Vagina (tissue), 2 donors: Measurements from ENCODE around the gene CENPH.

Experiments used
- CTCF ChIP-seq, 3 experiments: fragments of 450-650 bp in 2 of 3; fragments of 200-600 bp in 1 of 3; sonication (generic) in 1 of 3; IDR thresholded peaks; one replicate each; pipeline ENCODE4 v1.5.1; 2017 to 2019; ENCODE audit warnings: antibody characterized with exemption in 3 of 3, mild to moderate bottlenecking in 2 of 3, moderate library complexity in 2 of 3
- POLR2A ChIP-seq, 2 donors: fragments of 450-650 bp; IDR thresholded peaks; one replicate each; pipeline ENCODE4 v1.6.1; 2017; ENCODE audit warnings: antibody characterized with exemption in 2 of 2, mild to moderate bottlenecking in 2 of 2, moderate library complexity in 2 of 2
- POLR2AphosphoS5 ChIP-seq, 2 donors: sonication (generic); formaldehyde crosslinking; IDR thresholded peaks; one replicate each; pipeline ENCODE4 v1.9.0; 2017; ENCODE audit warnings: antibody characterized with exemption in 2 of 2, mild to moderate bottlenecking in 2 of 2, low read depth in 1 of 2; ENCODE audit not compliant: insufficient read depth in 1 of 2

DNA sequence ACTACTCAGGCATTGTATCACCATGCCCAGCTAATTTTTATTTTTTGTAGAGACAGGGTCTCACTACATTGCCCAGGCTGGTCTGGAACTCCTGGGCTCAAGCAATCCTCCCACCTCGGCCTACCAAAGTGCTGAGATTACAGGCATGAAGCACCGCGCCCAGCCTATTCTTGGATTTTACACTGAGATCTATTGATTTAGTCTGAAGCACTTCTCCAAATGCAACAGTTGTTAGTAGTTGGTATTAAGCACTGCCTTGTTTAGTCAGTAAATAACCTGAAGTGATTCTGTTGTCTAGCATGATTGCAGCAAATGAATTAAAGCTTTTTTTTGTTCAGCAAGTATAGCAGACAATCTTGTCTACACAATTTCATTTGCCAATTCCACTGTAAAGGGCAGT is 31.3 kb upstream of the CENPH start:
- no peak for TF ChIP-seq POLR2A (IDR thresholded peaks at IDR 0.05)
- TF ChIP-seq CTCF (IDR thresholded peaks at IDR 0.05): no peak
- TF ChIP-seq POLR2AphosphoS5 (IDR thresholded peaks at IDR 0.05; ENCODE audit: insufficient read depth in 1 of 2, low read depth in 1 of 2): no peak
